HG02973 (cell line): ENCODE data around the gene TAF1C.

Experiments
- ATAC-seq: cut with Tn5 transposase; IDR thresholded peaks from one replicate; pipeline ENCODE4 v1.9.1; 2021; ENCODE audit warnings: moderate library complexity; ENCODE audit not compliant: unreplicated experiment

Gene TAF1C

DNA sequence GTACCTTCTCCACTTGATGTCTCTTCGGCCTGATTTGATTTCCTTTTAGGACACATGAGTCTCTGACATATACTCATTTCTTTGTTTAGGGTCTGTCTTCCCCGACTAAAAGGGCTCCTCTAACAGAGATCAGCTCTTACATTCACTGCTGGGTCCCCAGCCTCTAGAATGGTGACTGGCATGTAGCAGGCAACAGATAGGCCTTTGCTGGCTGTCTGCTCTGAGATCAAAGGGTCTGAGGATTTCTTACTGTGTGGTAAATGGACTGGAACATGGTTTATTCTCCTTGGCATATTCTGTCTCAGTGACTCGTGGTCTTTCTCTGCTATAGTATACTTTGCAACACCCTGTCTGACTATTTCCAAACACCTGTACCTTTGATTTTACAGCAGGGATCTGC lies 25.1 kb downstream of the TAF1C start:
- no peak for ATAC-seq

- ATAC-seq = no peak
Observed at GRCh38 chr16:84161037-84161436, 25.8 kb downstream of the TAF1C start.

DNA sequence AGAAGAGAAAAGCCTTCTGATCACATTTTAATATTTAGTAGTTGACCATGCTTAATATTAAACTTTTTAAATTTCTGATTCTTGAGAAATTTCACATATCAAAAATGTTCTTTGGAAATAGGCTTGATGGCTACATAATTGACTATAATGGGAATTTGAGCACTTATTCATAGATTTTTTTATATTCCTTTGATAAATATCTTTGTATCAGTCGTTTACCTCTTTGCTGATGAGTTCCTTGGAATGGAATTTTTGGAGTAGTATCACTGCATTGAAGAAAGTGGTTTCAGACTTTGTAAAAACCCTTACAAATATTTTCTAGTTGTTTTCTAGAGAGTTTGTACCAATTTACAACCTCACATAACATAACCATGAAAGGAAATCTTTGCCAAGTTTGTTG lies 27.1 kb downstream of the TAF1C start:
- ATAC-seq = no peak

DNA sequence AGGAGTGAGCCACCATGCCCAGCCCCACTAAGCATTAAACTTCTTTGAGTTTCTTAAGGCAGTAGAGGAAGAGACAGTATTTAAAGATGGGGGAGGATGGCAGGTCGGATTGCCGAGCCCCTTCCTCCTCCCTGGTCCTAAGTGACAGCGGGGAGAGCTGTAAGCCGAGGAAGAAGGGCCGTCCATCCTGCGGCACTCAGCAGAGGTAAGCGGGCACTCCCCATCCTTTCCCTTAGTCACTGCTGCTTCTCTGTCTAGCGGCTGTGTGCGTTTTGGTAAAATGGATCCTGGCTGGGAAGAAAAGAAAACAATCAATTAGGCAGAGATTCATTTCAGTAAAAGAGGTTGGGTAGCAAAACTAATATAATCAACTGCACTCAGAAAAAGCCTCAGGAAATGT lies 27.9 kb downstream of the TAF1C start:
- no peak for ATAC-seq

- no peak for ATAC-seq
Observed at GRCh38 chr16:84156342-84156784, 30.5 kb downstream of the TAF1C start.

- ATAC-seq = no peak
Observed at GRCh38 chr16:84155771-84156170, 31.1 kb downstream of the TAF1C start.

- no peak for ATAC-seq
Observed at GRCh38 chr16:84155226-84155625, 31.6 kb downstream of the TAF1C start.

DNA sequence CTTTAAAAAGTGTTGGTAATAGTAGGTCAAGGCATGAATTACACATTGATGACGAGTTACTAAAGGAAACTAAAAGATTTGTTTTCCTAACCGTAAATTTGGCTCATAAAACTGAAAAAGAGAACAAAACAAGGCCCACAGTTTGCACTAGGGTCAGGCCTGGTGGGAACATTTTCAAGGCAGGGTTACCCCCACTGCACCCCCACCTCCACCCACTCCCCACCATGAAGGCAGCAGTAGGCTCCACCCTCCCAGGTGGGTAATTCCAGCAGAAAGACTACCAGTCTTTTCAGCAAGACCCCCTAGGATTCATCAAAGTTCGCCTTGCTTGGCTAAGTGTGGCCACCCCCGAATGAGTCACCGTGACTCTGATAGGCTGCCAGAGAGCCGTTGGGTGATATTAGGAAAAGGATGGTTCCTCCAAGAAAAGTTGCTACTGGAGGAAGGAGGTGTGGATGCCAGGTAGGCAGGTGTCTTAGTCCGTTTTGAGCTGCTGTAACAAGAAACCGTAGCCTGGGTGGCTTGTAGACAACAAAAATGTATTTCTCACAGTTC lies 33.1 kb downstream of the TAF1C start:
- ATAC-seq = no peak

GRCh38 chr16:84150926-84151325 lies 35.9 kb downstream of the TAF1C start:
- ATAC-seq = no peak

DNA sequence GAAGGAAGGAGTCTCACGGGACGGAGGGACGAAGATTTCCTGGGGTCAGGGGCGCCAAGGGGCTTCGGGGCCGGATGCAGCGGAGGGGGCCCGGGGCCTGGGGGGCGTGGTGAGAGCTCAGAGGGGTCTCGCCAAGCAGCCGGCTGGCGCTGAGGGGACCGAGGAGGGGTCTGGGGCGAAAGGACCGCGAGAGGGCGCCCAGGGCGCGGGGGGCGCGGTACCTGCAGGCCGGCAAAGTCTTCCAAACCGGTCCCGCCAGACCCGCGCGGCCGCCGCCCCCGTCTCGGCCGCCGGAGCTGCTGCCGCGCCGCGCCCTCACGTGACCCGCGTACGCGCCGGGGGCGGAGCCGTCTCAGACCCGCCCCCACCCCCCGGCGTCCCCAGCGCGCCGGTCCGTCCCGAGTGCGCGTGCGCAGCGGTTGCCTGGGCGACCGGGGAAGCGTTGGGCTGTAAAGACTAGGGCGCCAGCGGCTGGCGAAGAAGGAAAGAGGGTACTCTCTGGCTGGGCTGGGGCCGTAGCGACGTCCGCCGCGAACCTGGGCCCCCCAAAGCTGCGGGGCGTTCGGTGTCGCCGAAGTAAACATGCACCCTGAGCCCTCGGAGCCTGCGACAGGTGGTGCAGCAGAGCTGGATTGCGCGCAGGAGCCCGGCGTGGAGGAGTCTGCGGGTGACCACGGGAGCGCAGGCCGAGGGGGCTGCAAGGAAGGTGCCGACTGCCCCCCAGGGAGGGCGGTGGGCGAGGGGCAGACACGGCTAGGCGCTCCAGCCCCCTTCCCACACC lies 41.8 kb downstream of the TAF1C start, which contains the start of the genes DNAAF1 and HSDL1:
Gene DNAAF1, plus strand, starts transcription at position 450 of the 781 bp plus-strand sequence. Its CDS starts 133 bp downstream, at position 583.
Gene HSDL1, minus strand, starts transcription at position 319 of the 781 bp plus-strand sequence. CDS start 13,856 bp downstream, outside the sequence.
- ATAC-seq = peak; percentile 77

- ATAC-seq = no peak
Observed at GRCh38 chr16:84144209-84144858, 42.5 kb downstream of the TAF1C start.

DNA sequence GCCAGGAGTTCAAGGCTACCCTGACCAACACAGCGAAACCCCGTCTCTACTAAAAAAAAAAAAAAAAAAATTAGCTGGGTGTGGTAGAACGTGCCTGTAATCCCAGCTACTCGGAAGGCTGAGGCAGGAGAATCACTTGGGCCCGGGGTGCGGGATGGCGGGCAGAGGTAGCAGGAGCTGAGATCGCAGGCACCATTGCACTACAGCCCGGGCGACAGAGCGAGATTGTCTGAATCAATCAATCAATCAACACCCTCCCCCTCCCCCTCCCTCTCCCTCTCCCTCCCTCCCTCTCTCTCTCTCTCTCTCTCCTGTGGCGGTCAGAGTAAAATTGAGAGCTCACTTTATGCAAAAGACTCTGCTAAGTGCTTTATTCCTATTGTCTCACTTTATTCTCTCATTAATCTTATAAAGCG lies 43.1 kb downstream of the TAF1C start:
- no peak for ATAC-seq

- no peak for ATAC-seq
Observed at GRCh38 chr16:84143081-84143480, 43.8 kb downstream of the TAF1C start.

DNA sequence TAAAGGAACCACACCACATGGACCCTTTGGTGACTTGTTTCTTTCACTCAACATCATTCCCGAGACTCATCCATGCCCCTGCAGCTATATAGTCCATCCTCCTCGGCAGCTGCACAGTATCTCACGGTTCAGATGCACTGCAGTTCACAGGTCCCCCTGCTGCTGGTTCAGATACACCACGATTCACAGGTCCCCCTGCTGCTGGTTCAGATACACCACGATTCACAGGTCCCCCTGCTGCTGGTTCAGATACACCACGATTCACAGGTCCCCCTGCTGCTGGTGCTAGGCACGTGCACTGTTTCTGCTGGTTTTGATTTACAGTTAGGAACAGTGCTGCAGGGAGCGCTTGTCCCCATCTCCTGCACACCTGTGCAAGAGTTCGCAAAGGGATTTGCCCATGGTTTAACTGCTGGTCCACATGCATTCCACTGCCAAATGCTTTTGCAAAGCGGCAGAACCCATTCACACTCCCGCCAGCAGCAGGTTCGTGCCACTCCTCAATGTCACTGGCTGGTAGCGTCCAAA lies 45.6 kb downstream of the TAF1C start:
- ATAC-seq = no peak

DNA sequence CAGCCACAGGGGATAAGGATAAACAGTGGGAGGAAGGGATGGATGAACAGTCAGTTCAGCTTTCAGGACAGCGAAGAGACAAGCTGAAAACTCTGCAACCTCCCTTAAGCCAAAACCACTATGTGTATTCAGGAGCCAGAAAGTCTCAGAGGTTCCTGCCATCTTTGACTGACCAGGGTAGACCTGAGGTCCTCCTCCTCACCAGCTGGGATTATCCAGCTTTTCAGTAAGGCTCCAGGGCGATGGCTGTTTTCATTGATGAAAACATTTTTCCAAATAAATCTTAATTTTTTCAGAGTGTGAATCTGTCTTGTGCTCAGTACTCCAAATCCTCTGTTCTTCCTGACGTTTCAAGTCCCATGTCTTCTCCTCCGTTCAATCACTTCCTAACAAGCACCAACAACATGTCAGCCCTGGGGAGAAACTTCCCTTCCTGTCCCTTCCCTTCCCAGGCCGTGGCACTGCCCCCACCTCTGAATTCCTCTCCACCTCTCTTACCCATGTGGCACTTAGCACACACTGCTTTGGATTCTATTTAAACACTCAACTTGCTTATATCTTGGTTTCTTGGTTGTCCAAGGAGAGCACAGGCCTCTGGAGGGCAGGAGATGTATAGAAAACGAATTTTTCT lies 47.1 kb downstream of the TAF1C start:
- ATAC-seq = no peak

DNA sequence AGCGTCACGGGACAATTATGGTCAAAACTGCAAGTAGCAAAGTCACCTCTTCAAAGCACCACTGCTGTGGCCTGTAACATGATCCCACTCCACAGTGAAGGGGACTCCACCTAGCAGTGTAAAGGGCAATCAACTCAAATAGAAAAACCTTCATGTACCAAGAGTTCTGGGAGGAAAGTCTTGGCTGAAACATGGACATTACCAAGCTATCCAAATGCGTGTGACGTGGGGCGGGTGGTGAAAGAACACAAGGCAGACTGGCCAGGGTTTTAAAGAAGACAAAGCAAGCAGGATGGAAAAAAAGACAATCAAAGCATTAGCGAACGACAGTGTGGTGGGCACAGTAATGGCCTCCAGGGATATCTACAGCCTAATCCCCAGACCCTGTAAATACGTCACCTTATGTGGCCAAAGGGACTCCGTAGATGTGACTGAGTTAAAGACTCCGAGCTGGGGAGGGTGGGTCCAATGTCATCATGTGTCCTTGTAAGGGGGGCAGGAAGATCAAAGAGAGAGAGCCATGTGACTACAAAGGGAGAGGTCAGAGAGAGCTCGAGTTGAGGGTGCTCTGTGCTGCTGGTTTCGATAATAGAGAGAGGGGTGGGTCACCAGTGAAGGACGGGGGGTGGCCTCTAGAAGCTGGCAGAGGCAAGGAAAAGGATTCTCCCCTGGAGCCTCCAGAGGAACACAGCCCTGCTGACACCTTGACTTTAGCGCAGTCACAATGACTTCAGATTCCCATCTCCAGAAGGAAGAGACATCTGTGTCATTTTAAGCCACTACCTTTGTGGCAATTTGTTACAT lies 47.8 kb downstream of the TAF1C start:
- ATAC-seq = no peak

DNA sequence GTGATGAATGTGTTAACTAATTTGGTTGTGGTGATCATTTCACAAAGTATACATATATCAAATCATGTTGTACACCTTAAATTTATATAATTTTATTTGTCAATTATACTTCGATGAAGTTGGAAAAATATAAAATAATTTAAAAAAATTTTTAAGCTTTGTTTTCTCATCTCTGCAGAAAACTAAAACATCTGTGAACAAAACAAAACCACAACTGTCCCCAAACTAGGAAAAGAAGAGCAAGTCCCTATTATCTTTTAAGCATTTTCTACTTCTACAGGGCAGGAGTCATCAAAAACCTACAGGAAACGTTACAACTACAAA lies 48.4 kb downstream of the TAF1C start:
- no peak for ATAC-seq

DNA sequence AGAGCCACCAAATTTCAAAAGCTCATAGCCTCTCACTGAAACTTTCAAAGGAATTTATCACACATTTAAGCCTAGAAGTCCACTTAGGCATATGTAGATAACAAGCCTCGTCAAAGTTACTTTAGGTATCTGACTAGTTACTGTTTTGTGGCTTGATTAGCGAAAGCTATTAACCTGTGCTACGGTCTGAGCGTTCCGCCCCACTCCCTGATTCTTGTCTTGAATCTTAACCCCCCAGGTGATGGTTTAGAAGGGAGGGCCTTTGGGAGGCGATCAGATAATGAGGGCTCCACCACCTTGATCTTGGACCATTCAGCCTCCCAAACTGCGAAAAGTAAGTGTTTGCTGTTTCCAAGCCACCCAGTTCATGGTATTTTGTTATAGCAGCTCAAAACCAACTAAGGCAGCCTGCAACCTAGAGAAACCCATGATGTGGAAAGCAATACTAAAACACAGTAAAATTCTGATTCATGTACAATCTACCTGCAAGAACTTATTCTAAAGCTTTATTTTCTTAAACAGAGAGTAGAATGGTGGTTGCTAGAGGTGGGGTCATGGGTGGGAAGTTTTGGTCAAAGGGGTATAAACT lies 49.0 kb downstream of the TAF1C start:
- no peak for ATAC-seq

DNA sequence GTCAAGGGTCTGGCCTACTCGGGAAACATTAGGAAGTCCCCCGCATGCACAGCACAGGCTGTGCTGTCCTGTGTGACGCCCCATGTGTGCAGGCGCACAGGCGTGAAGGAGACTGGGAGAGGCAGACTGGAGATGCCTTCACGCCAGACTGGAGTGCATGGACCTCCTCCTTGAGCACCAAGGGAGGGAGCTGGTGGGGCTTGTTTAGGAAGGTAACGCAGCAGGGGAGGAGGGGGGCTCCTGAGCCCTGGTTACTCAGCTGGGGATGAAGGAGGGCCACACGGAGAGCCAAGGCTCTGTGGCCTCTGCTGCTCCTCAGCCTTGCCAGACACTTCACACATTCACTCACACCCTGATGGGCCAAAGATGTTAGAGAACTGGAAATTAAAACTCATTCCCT lies 49.6 kb downstream of the TAF1C start:
- ATAC-seq = no peak
